HepG2 (cell line): Measurements from ENCODE around the gene IL10. TPM values are rescaled to one million over a fixed set of nuclear protein-coding genes. Genes with fewer than 3 reads are reported as not detected.

Experiments used
- ATAC-seq: fragments of 200-7000 bp; cut with Tn5 transposase; 3 replicates; pipeline ENCODE4 v1.9.1; 2020; ENCODE audit warnings: mild to moderate bottlenecking, moderate library complexity
- BruUV-seq: library from RNA; stranded (reverse); fragments of 400-500 nt; replicated peaks from 2 replicates; lab custom pipeline; 2021; lab: Mats Ljungman, UMichigan
- CTCF ChIA-PET: fragments of 300-600 bp; formaldehyde crosslinking; extraction: SDS; loops from one replicate; lab custom pipeline; 2021; ENCODE audit warnings: low total read pairs, inconsistent platforms, low intra/inter-chr PET ratio; lab: Yijun Ruan, JAX
- POLR2A ChIA-PET: fragments of 350-600 bp; sonication (Branson Sonifier 250); formaldehyde crosslinking; loops from one replicate; lab custom pipeline; 2020; ENCODE audit warnings: antibody characterized with exemption, inconsistent platforms; lab: Yijun Ruan, JAX
- DNase-seq: peaks from one replicate; pipeline ENCODE4 v3.0.0-alpha.2; 2015; ENCODE audit warnings: low spot score
- FAIRE-seq: peaks from 3 replicates; lab custom pipeline; 2011; peaks lifted over from hg19 to GRCh38; lab: Jason Lieb, UNC
- H2AFZ ChIP-seq: one replicate; pipeline ENCODE4 v1.6.1; 2011; ENCODE audit warnings: low read length, inconsistent platforms
- H3K27ac ChIP-seq: fragments of 300-600 bp; 3 replicates; pipeline ENCODE4 v1.8.0; 2011; ENCODE audit warnings: mixed run types, mild to moderate bottlenecking, mixed read lengths, low read length, inconsistent platforms; ENCODE audit not compliant: insufficient read depth; ENCODE audit errors: extremely low read length
- H3K27me3 ChIP-seq, 2 experiments: fragments of 200-600 bp in 1 of 2; 2 replicates in 1 of 2; 3 replicates in 1 of 2; pipeline versions ENCODE4 v1.6.0 to v1.8.0; 2011; ENCODE audit warnings: low read length in 2 of 2, mild to moderate bottlenecking in 2 of 2, moderate library complexity in 2 of 2, inconsistent platforms in 1 of 2; ENCODE audit not compliant: insufficient read depth in 2 of 2, control insufficient read depth in 1 of 2
- H3K36me3 ChIP-seq, 2 experiments: fragments of 200-600 bp in 1 of 2; replicated peaks in 1 of 2; 2 replicates in 1 of 2; 3 replicates in 1 of 2; pipeline versions ENCODE4 v1.5.1 to v1.8.0; 2011; ENCODE audit warnings: low read length in 2 of 2, inconsistent platforms in 1 of 2; ENCODE audit not compliant: insufficient read depth in 2 of 2, control insufficient read depth in 1 of 2
- H3K4me1 ChIP-seq: 2 replicates; pipeline ENCODE4 v1.5.1; 2012; ENCODE audit warnings: low read length, inconsistent platforms; ENCODE audit not compliant: insufficient read depth
- H3K4me2 ChIP-seq: 2 replicates; pipeline ENCODE4 v1.6.0; 2011; ENCODE audit warnings: low read depth, low read length, inconsistent platforms
- H3K4me3 ChIP-seq, 3 experiments: fragments of 200-600 bp in 1 of 3; sonication (generic), shearing (Covaris generic) in 1 of 3; replicated peaks in 1 of 3; 2 replicates each; pipeline ENCODE4 v1.5.1; 2011 to 2016; ENCODE audit warnings: low read length in 3 of 3, inconsistent platforms in 2 of 3, low read depth in 2 of 3, mild to moderate bottlenecking in 2 of 3, control low read depth in 1 of 3, mixed read lengths in 1 of 3; ENCODE audit not compliant: insufficient read depth in 1 of 3
- H3K79me2 ChIP-seq: one replicate; pipeline ENCODE4 v1.6.1; 2011; ENCODE audit warnings: low read length, inconsistent platforms; ENCODE audit not compliant: insufficient read depth
- H3K9ac ChIP-seq: 2 replicates; pipeline ENCODE4 v1.6.0; 2011; ENCODE audit warnings: mild to moderate bottlenecking, low read depth, low read length, inconsistent platforms; ENCODE audit not compliant: insufficient read depth
- H3K9me3 ChIP-seq: 2 replicates; pipeline ENCODE4 v1.5.1; 2012; ENCODE audit warnings: mild to moderate bottlenecking, low read length
- H4K20me1 ChIP-seq: 2 replicates; pipeline ENCODE4 v1.6.0; 2011; ENCODE audit warnings: inconsistent platforms, mild to moderate bottlenecking, low read length, moderate library complexity; ENCODE audit not compliant: insufficient read depth
- KLF12 ChIP-seq: sonication (generic); formaldehyde crosslinking; IDR thresholded peaks from 2 replicates; pipeline ENCODE4 v1.4.0; 2020; ENCODE audit warnings: missing genetic modification reagents, borderline replicate concordance
- NCOA5 ChIP-seq: sonication (generic); formaldehyde crosslinking; IDR thresholded peaks from 2 replicates; pipeline ENCODE4 v1.4.0; 2020; ENCODE audit warnings: missing genetic modification reagents
- NR2F6 ChIP-seq, 2 experiments: IDR thresholded peaks; 2 replicates each; pipeline ENCODE4 v1.6.1; 2016; ENCODE audit warnings: antibody characterized with exemption in 1 of 2, mild to moderate bottlenecking in 1 of 2
- WGBS: methylation state at CpG from one replicate; pipeline ENCODE4 v1.1.6; 2017; ENCODE audit warnings: low lambda C conversion rate; 5-methylcytosine and 5-hydroxymethylcytosine counted together
- in situ Hi-C: cut with HindIII; loops from 2 replicates; pipeline ENCODE4 v1.10.0; 2017; ENCODE audit warnings: low pct_unique_long_range_greater_than_20kb; ENCODE audit not compliant: extremely low pct_ligation_motif_present
- intact Hi-C: fragments of 100-400 bp; cut with micrococcal nuclease; formaldehyde crosslinking; loops from one replicate; pipeline ENCODE4 v1.10.0; 2022; ENCODE audit not compliant: unreplicated experiment
- polyA plus RNA-seq, 8 experiments: library from polyadenylated mRNA; depleted of rRNA in 3 of 8; stranded (reverse) in 7 of 8; unstranded in 1 of 8; fragments of >200 nt; fragmentation: Illumina TruSeq in 4 of 8; extraction: Trizol in 4 of 8; gene quantifications; 2 replicates each; pipeline versions ENCODE4 v1.2.1 to v1.2.3, GENCODE V29; 2011 to 2016; ENCODE audit warnings: low read depth in 4 of 8, missing spikeins in 1 of 8, mixed read lengths in 1 of 8; ENCODE audit not compliant: insufficient read depth in 1 of 8
- total RNA-seq, 5 experiments: library from RNA; depleted of rRNA; stranded (reverse); fragments of >200 nt; fragmentation: Illumina TruSeq; extraction: Trizol; gene quantifications; 2 replicates each; pipeline ENCODE4 v1.2.3, GENCODE V29; 2016; ENCODE audit warnings: low read depth in 1 of 5
- TF ChIP-seq, protein P1 (sequence below): sonication (generic); formaldehyde crosslinking; IDR thresholded peaks from 2 replicates; pipeline ENCODE4 v1.4.0; 2020; ENCODE audit warnings: missing genetic modification reagents

The IL10 gene
- total and polyA plus RNA-seq, 2 of the 13 experiments (the other 11 are each of a cell fraction or from before 2014, with no cell fraction given) = not detected

DNA sequence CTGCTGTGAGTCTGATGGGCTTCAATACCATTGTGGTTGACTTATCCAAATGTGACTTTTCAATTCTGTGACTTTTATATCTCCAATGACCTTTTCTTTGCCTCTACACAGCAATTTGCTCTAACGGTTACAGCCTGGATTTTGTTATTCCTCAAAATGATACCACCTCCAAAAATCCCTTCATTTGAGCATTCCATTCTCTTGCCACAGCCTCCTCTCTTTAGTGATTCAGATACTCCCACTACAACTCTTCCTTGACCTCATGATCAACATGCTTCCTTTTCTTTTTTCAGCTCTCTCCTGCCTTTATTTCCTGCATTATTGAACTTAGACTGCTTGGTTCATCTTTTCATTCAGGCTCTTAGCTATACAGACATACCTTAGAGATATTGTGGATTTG, 18.3 kb downstream of the IL10 start:
- ChIA-PET CTCF (no interaction called here), POLR2A (no interaction called here)

More for the DNA sequence above, 18.3 kb downstream of the IL10 start:
- Histone ChIP-seq H3K27ac (no peak overlapping the region), H2AFZ (no peak overlapping the region), H3K9ac (no peak overlapping the region), H3K36me3 (no peaks in the 10 kb centered on the region), H3K9me3 (no peaks in the 10 kb centered on the region), H3K4me2 (no peak overlapping the region), H3K4me3 (no peak overlapping the region), H4K20me1 (no peaks in the 10 kb centered on the region), H3K4me1 (no peaks in the 10 kb centered on the region), H3K79me2 (no peaks in the 10 kb centered on the region), H3K27me3 (peaks cover 0 to 13% of the 10 kb centered on the region in 2 experiments; a peak in 3 of 5 replicates)
- TF ChIP-seq, protein P1, sequence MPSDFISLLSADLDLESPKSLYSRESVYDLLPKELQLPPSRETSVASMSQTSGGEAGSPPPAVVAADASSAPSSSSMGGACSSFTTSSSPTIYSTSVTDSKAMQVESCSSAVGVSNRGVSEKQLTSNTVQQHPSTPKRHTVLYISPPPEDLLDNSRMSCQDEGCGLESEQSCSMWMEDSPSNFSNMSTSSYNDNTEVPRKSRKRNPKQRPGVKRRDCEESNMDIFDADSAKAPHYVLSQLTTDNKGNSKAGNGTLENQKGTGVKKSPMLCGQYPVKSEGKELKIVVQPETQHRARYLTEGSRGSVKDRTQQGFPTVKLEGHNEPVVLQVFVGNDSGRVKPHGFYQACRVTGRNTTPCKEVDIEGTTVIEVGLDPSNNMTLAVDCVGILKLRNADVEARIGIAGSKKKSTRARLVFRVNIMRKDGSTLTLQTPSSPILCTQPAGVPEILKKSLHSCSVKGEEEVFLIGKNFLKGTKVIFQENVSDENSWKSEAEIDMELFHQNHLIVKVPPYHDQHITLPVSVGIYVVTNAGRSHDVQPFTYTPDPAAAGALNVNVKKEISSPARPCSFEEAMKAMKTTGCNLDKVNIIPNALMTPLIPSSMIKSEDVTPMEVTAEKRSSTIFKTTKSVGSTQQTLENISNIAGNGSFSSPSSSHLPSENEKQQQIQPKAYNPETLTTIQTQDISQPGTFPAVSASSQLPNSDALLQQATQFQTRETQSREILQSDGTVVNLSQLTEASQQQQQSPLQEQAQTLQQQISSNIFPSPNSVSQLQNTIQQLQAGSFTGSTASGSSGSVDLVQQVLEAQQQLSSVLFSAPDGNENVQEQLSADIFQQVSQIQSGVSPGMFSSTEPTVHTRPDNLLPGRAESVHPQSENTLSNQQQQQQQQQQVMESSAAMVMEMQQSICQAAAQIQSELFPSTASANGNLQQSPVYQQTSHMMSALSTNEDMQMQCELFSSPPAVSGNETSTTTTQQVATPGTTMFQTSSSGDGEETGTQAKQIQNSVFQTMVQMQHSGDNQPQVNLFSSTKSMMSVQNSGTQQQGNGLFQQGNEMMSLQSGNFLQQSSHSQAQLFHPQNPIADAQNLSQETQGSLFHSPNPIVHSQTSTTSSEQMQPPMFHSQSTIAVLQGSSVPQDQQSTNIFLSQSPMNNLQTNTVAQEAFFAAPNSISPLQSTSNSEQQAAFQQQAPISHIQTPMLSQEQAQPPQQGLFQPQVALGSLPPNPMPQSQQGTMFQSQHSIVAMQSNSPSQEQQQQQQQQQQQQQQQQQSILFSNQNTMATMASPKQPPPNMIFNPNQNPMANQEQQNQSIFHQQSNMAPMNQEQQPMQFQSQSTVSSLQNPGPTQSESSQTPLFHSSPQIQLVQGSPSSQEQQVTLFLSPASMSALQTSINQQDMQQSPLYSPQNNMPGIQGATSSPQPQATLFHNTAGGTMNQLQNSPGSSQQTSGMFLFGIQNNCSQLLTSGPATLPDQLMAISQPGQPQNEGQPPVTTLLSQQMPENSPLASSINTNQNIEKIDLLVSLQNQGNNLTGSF (CRISPR knock-in tag) = no peak
- no peak for TF ChIP-seq KLF12 (CRISPR knock-in tag)
- no peak for TF ChIP-seq NCOA5 (CRISPR knock-in tag)
- TF ChIP-seq NR2F6 (IDR thresholded peaks at IDR 0.05) = no peak
- no peak for TF ChIP-seq NR2F6 (CRISPR knock-in tag; IDR thresholded peaks at IDR 0.05)
- no peak for ATAC-seq
- in situ Hi-C loops (no loop called here), intact Hi-C loops (no loop called here)
- DNase-seq = no peak
- 0% methylated on average over 1 of the region's 1 CpG for WGBS
- FAIRE-seq = no peak
- no TSS peak for BruUV-seq
